ENCODE measurements around the gene TPPP2.

TPPP2 gene

GRCh38 chr14:21057803-21058675 is 28.0 kb downstream of the TPPP2 start, which contains the start of gene RNASE8:
Gene RNASE8 (plus strand): TSS chr14:21057822. CDS start chr14:21057893, 71 bp downstream.
- peak; percentile 40 for DNase-seq (ENCODE audit: low spot score)

- no peak for DNase-seq (ENCODE audit: low spot score)
These were observed 28.9 kb downstream of the TPPP2 start for GRCh38 chr14:21058903-21059302.

GRCh38 chr14:21059842-21060613 is 30.0 kb downstream of the TPPP2 start:
- peak; percentile 41 for DNase-seq (ENCODE audit: low spot score)

- DNase-seq (ENCODE audit: low spot score) = no peak
These were observed 30.8 kb downstream of the TPPP2 start for GRCh38 chr14:21060614-21061346.

- no peak for DNase-seq (ENCODE audit: low spot score)
These were observed 31.3 kb downstream of the TPPP2 start for GRCh38 chr14:21061347-21061668.

GRCh38 chr14:21063479-21063878 is 33.5 kb downstream of the TPPP2 start:
- DNase-seq (ENCODE audit: low spot score) = peak; percentile 81

- peak; percentile 11 for DNase-seq (ENCODE audit: low spot score)
These were observed 37.0 kb downstream of the TPPP2 start for GRCh38 chr14:21066882-21067502.

GRCh38 chr14:21068521-21069387 is 38.7 kb downstream of the TPPP2 start:
- DNase-seq (ENCODE audit: low spot score) = peak; percentile 65

- DNase-seq (ENCODE audit: low spot score) = peak; percentile 53
These were observed 39.5 kb downstream of the TPPP2 start for GRCh38 chr14:21069388-21070082.

- DNase-seq (ENCODE audit: low spot score) = peak; percentile 89
These were observed 40.1 kb downstream of the TPPP2 start, which contains the start of gene ARHGEF40 for GRCh38 chr14:21070083-21070609. Gene ARHGEF40 (plus strand): TSS chr14:21070304. CDS start chr14:21070397, 93 bp downstream.

- peak; percentile 54 for DNase-seq (ENCODE audit: low spot score)
These were observed 40.7 kb downstream of the TPPP2 start for GRCh38 chr14:21070610-21071224.

- DNase-seq (ENCODE audit: low spot score) = peak; percentile 95
These were observed 41.4 kb downstream of the TPPP2 start for GRCh38 chr14:21071225-21072030.

GRCh38 chr14:21072031-21072473 is 42.0 kb downstream of the TPPP2 start:
- peak; percentile 78 for DNase-seq (ENCODE audit: low spot score)

- no peak for DNase-seq (ENCODE audit: low spot score)
These were observed 42.8 kb downstream of the TPPP2 start for GRCh38 chr14:21072781-21073339.

- no peak for DNase-seq (ENCODE audit: low spot score)
These were observed 43.9 kb downstream of the TPPP2 start for GRCh38 chr14:21073921-21074320.

GRCh38 chr14:21074398-21075272 is 44.6 kb downstream of the TPPP2 start:
- DNase-seq (ENCODE audit: low spot score) = no peak
